ENCODE data around the gene FIS1.

FIS1 gene

DNA sequence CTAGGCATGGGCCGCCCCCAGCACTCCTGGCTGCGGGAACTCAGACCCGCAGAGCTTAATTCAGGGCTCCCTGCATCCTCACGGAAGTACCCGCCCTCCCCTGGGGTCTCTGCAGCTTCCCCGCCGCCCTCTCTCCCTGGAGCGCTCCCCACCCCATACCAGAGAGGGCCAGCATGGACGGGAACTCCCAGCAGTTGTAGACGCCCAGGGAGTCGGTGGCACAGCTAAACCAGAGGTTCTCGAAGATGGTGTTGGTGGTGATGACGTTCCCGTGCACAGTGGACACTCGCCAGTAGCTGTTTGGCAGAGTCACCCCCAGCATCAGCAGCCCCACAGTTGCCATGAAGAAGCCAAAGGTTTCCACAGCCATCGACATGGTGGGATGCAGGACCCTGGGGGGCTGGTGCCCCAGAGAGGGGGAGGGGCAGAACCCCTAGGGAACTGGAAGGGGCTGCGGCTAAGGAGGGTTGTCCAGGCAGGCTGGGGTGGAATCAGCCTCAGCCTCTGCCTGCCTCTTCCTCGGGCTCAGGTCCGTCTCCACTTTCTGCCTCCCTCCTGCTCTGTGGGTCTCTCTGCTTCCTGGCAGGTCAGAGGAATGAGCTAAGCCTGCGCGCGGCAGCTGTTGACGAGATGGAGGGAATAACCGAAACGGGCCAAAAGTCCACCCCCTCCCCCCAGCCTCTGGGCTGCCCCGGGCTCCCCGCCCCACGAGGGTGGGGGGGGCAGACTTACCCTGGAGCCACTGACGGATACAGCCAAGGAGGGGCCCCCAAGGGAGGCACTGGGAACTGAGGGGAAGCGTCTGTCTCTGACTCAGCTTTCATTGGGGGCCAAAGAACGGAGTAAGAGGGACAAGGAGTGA, 7.4 kb downstream of the FIS1 start, which contains the start of gene CLDN15:
Gene CLDN15, minus strand, starts transcription at position 597 of the 862 bp plus-strand sequence. Its CDS starts 221 bp downstream, at position 376.
- no peak for TF ChIP-seq CTCF (IDR thresholded peaks at IDR 0.05; ENCODE audit: low read depth, low read length, missing control alignments)
- in situ Hi-C loops (cut with HindIII; ENCODE audit: low sequenced_read_pairs), result no loop called here
- no peak within 1 kb of the TSS for H3K4me3 ChIP-seq (ENCODE audit: low read depth, low read length)
- no peak for DNase-seq (ENCODE audit: low read depth)

DNA sequence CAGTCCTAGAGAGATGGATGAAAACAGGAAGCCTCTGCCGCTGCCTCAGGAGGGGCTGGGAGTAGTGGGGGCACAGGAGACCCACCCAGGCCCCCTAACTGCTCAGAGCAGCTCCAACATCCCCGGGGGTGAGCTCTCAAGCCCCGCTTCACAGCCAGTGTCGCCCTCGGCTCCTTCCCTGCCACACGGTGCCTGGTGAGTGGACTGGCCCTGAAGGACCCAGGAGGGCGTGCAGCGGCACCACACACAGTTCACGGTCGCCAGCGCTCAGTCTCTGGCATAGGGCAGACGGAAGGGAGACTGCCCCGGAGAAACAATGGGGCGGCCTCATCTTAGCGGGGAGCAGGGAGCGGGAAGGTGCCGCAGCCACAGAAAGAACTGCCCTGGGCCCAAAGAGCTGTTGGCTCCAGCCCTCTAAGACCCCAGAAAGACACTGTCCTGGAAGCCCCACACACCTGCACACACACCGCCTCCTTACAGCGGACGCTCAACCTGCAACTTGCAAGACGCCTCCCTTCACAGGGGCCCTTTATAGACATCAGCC, 8.5 kb downstream of the FIS1 start:
- in situ Hi-C loops (cut with HindIII; ENCODE audit: low sequenced_read_pairs), result no loop called here
- DNase-seq (ENCODE audit: low read depth), result no peak
- TF ChIP-seq CTCF (IDR thresholded peaks at IDR 0.05; ENCODE audit: low read depth, low read length, missing control alignments), result no peak
- H3K4me3 ChIP-seq (ENCODE audit: low read depth, low read length), result no peak overlapping the region

DNA sequence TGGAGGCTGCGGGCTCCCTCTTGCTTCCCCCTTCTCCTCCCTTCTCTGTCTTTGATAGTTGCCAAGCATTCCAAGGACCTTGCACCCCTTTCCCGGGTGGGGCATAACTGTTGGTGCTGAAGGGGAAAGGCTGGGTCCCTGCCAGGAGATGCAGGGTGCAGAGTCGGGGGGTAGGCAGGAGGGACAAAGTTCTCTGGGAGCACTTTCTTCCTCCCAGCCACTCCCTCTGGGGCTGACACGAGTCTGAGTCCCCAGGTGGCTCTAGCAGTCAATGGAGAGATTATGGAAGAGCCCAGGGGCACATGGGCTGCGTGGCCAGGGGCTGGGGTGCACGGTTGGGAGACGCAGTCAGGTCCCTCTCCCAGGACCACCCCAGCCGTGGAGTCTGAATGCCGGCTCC, 9.4 kb downstream of the FIS1 start:
- H3K4me3 ChIP-seq (ENCODE audit: low read depth, low read length), result no peak overlapping the region
- no peak for DNase-seq (ENCODE audit: low read depth)
- no peak for TF ChIP-seq CTCF (IDR thresholded peaks at IDR 0.05; ENCODE audit: low read depth, low read length, missing control alignments)
- in situ Hi-C loops (cut with HindIII; ENCODE audit: low sequenced_read_pairs), result no loop called here

DNA sequence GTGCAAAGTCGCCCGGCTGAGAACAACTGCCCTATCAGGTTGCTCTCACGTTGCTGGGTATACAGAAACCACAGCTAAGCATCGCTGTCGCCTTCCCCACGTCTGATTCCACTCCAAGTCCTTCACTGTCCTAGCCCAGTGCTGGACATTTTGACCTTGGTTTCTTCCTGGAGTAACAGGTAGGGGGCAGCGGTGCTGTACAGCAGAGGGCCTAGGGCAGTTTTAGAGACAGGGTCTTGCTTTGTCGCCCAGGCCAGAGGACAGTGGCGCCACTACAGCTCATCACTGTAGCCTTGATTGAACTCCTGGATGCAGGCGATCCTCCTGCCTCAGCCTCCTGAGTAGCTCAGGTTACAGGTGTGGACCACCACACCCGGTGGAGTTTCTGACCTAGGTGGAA, 9.8 kb downstream of the FIS1 start:
- no peak for DNase-seq (ENCODE audit: low read depth)
- in situ Hi-C loops (cut with HindIII; ENCODE audit: low sequenced_read_pairs), result no loop called here

DNA sequence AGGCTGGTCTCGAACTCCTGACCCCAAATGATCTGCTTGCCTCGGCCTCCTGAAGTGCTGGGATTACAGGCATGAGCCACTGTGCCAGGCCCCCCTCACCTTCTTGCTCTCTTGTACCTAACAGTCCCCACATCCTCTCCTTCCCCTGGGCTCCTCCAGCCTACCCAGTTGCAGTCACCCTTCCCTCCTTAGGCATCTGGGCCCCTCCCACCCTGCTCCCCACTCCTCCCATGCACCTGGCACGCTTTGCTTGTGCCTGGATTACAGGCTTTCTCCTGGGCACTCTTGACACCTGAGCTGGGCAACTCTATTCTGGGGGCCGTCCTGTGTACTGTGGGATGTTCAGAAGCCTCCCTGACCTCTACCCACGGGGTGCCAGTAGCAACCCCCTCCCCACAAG, 10.2 kb downstream of the FIS1 start:
- no peak overlapping the region for H3K4me3 ChIP-seq (ENCODE audit: low read depth, low read length)
- no peak for TF ChIP-seq CTCF (IDR thresholded peaks at IDR 0.05; ENCODE audit: low read depth, low read length, missing control alignments)
- DNase-seq (ENCODE audit: low read depth), result no peak
- in situ Hi-C loops (cut with HindIII; ENCODE audit: low sequenced_read_pairs), result no loop called here

More for the DNA sequence above, 9.8 kb downstream of the FIS1 start:
- TF ChIP-seq CTCF (IDR thresholded peaks at IDR 0.05; ENCODE audit: low read depth, low read length, missing control alignments), result peak; percentile 35
- no peak overlapping the region for H3K4me3 ChIP-seq (ENCODE audit: low read depth, low read length)

DNA sequence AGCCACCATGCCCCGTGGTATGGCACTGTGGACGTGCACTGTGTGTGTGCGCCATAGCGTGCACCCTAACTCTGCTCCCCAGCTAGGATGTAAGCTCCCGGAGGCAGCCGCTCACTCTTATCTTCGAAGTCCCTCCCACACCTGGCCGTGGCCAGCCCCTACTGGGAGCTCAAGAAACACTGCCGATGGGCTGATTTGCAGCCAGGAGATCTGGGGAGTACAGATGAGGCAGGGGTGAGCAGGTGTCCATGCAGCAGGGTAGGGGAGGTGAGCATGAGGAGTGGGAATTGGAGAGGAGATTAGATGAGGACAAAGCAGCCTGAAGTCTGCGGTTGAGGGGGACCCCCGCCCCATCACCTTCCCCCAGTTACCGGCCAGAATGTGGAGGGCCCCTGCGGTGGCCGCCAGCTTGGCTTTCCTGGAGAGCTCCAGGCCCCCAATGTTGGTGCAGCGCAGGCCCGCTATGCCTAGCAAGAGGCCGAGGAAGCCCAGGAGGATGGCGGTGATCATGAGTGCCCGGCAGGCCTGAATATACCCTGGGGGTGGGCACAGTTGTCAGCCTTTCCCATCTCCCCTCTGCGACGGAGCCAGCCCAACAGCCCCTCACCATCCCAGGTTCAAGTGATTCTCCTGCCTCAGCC, 10.9 kb downstream of the FIS1 start:
- H3K4me3 ChIP-seq (ENCODE audit: low read depth, low read length), result no peak overlapping the region
- no peak for TF ChIP-seq CTCF (IDR thresholded peaks at IDR 0.05; ENCODE audit: low read depth, low read length, missing control alignments)
- no peak for DNase-seq (ENCODE audit: low read depth)
- in situ Hi-C loops (cut with HindIII; ENCODE audit: low sequenced_read_pairs), result no loop called here

Measured in astrocyte of the cerebellum (primary cell).